ENCODE measurements around the gene FITM1.

- TF ChIP-seq POLR2A (IDR thresholded peaks at IDR 0.05): no peak
- no peak for TF ChIP-seq CTCF (IDR thresholded peaks at IDR 0.05)
Measured at GRCh38 chr14:24096545-24097181, 33.8 kb upstream of the FITM1 start.
